MCF 10A (cell line): ENCODE measurements around the gene MFSD2A. TPM values are rescaled to one million over a fixed set of nuclear protein-coding genes. Genes with fewer than 3 reads are reported as not detected.

Experiments used
- BruUV-seq: library from RNA; stranded (reverse); fragments of 400-500 nt; replicated peaks from 2 replicates; lab custom pipeline; 2021; lab: Mats Ljungman, UMichigan
- CTCF ChIA-PET: fragments of 300-600 bp; sonication (Branson Sonifier 250); formaldehyde crosslinking; extraction: SDS; loops from one replicate; lab custom pipeline; 2021; ENCODE audit warnings: antibody characterized with exemption, inconsistent platforms; lab: Yijun Ruan, JAX
- POLR2A ChIA-PET: fragments of 300-600, 350-650 bp; sonication (Branson Sonifier 250); formaldehyde crosslinking; extraction: SDS; loops from one replicate; lab custom pipeline; 2020; ENCODE audit warnings: antibody characterized with exemption, inconsistent platforms; lab: Yijun Ruan, JAX
- DNase-seq: peaks from one replicate; pipeline ENCODE4 v3.0.0-alpha.2; 2018; ENCODE audit not compliant: unreplicated experiment
- H3K27ac Mint-ChIP-seq: one replicate; pipeline ENCODE4 v1.8.0; 2022; ENCODE audit warnings: mild to moderate bottlenecking, low read depth, mixed read lengths; ENCODE audit not compliant: unreplicated experiment
- H3K27me3 Mint-ChIP-seq: one replicate; pipeline ENCODE4 v1.8.0; 2022; ENCODE audit warnings: mixed read lengths; ENCODE audit not compliant: insufficient read depth, unreplicated experiment
- H3K36me3 Mint-ChIP-seq: one replicate; pipeline ENCODE4 v1.8.0; 2022; ENCODE audit warnings: mild to moderate bottlenecking, moderate library complexity, mixed read lengths; ENCODE audit not compliant: insufficient read depth, unreplicated experiment
- H3K4me1 Mint-ChIP-seq: one replicate; pipeline ENCODE4 v1.8.0; 2022; ENCODE audit warnings: mixed read lengths; ENCODE audit not compliant: insufficient read depth, unreplicated experiment
- H3K4me3 Mint-ChIP-seq: one replicate; pipeline ENCODE4 v1.8.0; 2022; ENCODE audit warnings: mild to moderate bottlenecking, moderate library complexity, mixed read lengths; ENCODE audit not compliant: unreplicated experiment
- H3K9me3 Mint-ChIP-seq: one replicate; pipeline ENCODE4 v1.8.0; 2022; ENCODE audit warnings: mixed read lengths; ENCODE audit not compliant: unreplicated experiment
- CTCF ChIP-seq: fragments of 200-600 bp; IDR thresholded peaks from one replicate; pipeline ENCODE4 v1.8.0; 2022; ENCODE audit warnings: antibody characterized with exemption, mild to moderate bottlenecking; ENCODE audit not compliant: unreplicated experiment
- intact Hi-C: fragments of 100-400 bp; cut with micrococcal nuclease; formaldehyde crosslinking; loops from 2 replicates; pipeline ENCODE4 v1.14.1; 2022
- total RNA-seq: library from RNA; stranded (reverse); gene quantifications from 2 replicates; pipeline ENCODE4 v1.2.3, GENCODE V29; 2022

MFSD2A gene
- total RNA-seq, 1 experiment from 2014 or later, result 49.1 TPM

GRCh38 chr1:39977202-39977601, 22.3 kb downstream of the MFSD2A start:
- no peak for DNase-seq
- H3K27me3 Mint-ChIP-seq, result no peaks in the 10 kb centered on the region
- peaks cover 38% of the 10 kb centered on the region for H3K4me1 Mint-ChIP-seq
- POLR2A ChIA-PET, result interaction anchor here (0.8 to 2.2 kb wide), 5 partner anchors 21 to 731 kb away, joined by 3 to 6 read pairs (median 4); partner anchors contain the start of gene CAP1
- no TSS peak for BruUV-seq
- peak overlapping the region; percentile 93 for H3K27ac Mint-ChIP-seq
- peak overlapping the region; percentile 30 for H3K4me3 Mint-ChIP-seq
- no peaks in the 10 kb centered on the region for H3K9me3 Mint-ChIP-seq
- intact Hi-C loops, result no loop called here
- no peak for TF ChIP-seq CTCF
- CTCF ChIA-PET, result interaction anchor here (0.8 to 3.3 kb wide), 4 partner anchors 55 to 159 kb away, joined by 3 to 21 read pairs (median 4); no protein-coding TSS in a partner anchor
- H3K36me3 Mint-ChIP-seq, result peaks cover 5% of the 10 kb centered on the region

- POLR2A ChIA-PET, result no interaction called here
- intact Hi-C loops, result loop anchor here (5.0 kb wide), 1 partner anchor 38 kb away; no protein-coding TSS in a partner anchor
- no peak for TF ChIP-seq CTCF
- H3K36me3 Mint-ChIP-seq, result peaks cover 5% of the 10 kb centered on the region
- DNase-seq, result no peak
- CTCF ChIA-PET, result interaction anchor here (0.7 to 1.1 kb wide), 2 partner anchors 8 to 60 kb away, joined by 4 to 5 read pairs; no protein-coding TSS in a partner anchor
- H3K27ac Mint-ChIP-seq, result no peak overlapping the region
- H3K27me3 Mint-ChIP-seq, result no peaks in the 10 kb centered on the region
- no peak overlapping the region for H3K4me3 Mint-ChIP-seq
- peaks cover 32% of the 10 kb centered on the region for H3K4me1 Mint-ChIP-seq
- no TSS peak for BruUV-seq
- no peaks in the 10 kb centered on the region for H3K9me3 Mint-ChIP-seq
Observed at GRCh38 chr1:39979654-39980053, 24.7 kb downstream of the MFSD2A start.

GRCh38 chr1:39980555-39981313, 25.8 kb downstream of the MFSD2A start:
- BruUV-seq, result no TSS peak
- Mint-ChIP-seq H3K9me3 (no peaks in the 10 kb centered on the region), H3K4me1 (peaks cover 32% of the 10 kb centered on the region), H3K27ac (peak overlapping the region; percentile 78), H3K4me3 (no peak overlapping the region), H3K36me3 (peaks cover 5% of the 10 kb centered on the region), H3K27me3 (no peaks in the 10 kb centered on the region)
- ChIA-PET CTCF (interaction anchor here (0.8 to 1.3 kb wide), 3 partner anchors 51 to 62 kb away, joined by 3 to 10 read pairs (median 5); no protein-coding TSS in a partner anchor), POLR2A (interaction anchor here (1.3 kb wide), 1 partner anchor 63 kb away, joined by 3 read pairs; no protein-coding TSS in a partner anchor)
- intact Hi-C loops, result loop anchor here (5.0 kb wide), 1 partner anchor 37 kb away; no protein-coding TSS in a partner anchor
- DNase-seq, result no peak
- no peak for TF ChIP-seq CTCF

GRCh38 chr1:39981385-39981784, 26.4 kb downstream of the MFSD2A start:
- H3K27me3 Mint-ChIP-seq, result no peaks in the 10 kb centered on the region
- TF ChIP-seq CTCF, result no peak
- H3K4me1 Mint-ChIP-seq, result peaks cover 32% of the 10 kb centered on the region
- ChIA-PET POLR2A (interaction anchor here (0.6 to 1.3 kb wide), 6 partner anchors 26 to 63 kb away, joined by 3 to 6 read pairs (median 4); no protein-coding TSS in a partner anchor), CTCF (interaction anchor here (0.8 to 1.3 kb wide), 4 partner anchors 51 to 79 kb away, joined by 3 to 10 read pairs (median 6); partner anchors contain the start of gene MYCL)
- H3K27ac Mint-ChIP-seq, result peak overlapping the region; percentile 78
- no TSS peak for BruUV-seq
- no peaks in the 10 kb centered on the region for H3K9me3 Mint-ChIP-seq
- no peak for DNase-seq
- intact Hi-C loops, result loop anchor here (5.0 kb wide), 1 partner anchor 36 kb away; no protein-coding TSS in a partner anchor
- no peak overlapping the region for H3K4me3 Mint-ChIP-seq
- peaks cover 5% of the 10 kb centered on the region for H3K36me3 Mint-ChIP-seq
